Right renal pelvis (tissue), 4 donors: ENCODE measurements around the gene PROK1. TPM values are rescaled to one million over a fixed set of nuclear protein-coding genes. Genes with fewer than 3 reads are reported as not detected.

ENCODE experiments used
- DNase-seq, 4 donors: peaks; one replicate each; pipeline ENCODE4 v3.0.0-alpha.2; 2013; ENCODE audit warnings: low read depth in 4 of 4, low spot score in 3 of 4, missing footprints in 1 of 4
- polyA plus RNA-seq, 4 donors: library from polyadenylated mRNA; unstranded; fragments of 120-200 nt; gene quantifications; one replicate each; pipeline ENCODE4 v1.2.1, GENCODE V29; 2013; ENCODE audit not compliant: insufficient read length in 4 of 4

Gene PROK1
- polyA plus RNA-seq, 4 donors, result 0.19 to 0.70 (median 0.31) TPM

DNA sequence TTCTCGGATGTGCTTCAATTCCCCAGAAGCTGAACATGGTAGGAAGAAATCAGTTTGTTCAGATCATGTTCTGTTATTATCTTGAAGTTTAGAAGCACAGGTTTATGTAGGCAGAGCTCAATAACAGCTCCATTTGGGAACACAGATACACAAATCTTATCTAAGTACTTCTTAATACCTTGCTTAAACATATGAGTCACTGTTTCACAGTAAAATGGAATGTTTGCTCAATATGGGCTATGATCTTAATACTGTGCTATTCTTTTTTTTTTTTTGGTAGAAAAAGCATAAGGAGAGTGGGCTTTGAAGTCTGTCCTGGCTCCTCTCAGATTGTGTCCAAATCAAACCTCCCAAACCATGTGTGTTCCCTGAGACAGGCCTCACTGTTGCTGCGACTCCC is 13.4 kb downstream of the PROK1 start:
- DNase-seq, result no peak

DNA sequence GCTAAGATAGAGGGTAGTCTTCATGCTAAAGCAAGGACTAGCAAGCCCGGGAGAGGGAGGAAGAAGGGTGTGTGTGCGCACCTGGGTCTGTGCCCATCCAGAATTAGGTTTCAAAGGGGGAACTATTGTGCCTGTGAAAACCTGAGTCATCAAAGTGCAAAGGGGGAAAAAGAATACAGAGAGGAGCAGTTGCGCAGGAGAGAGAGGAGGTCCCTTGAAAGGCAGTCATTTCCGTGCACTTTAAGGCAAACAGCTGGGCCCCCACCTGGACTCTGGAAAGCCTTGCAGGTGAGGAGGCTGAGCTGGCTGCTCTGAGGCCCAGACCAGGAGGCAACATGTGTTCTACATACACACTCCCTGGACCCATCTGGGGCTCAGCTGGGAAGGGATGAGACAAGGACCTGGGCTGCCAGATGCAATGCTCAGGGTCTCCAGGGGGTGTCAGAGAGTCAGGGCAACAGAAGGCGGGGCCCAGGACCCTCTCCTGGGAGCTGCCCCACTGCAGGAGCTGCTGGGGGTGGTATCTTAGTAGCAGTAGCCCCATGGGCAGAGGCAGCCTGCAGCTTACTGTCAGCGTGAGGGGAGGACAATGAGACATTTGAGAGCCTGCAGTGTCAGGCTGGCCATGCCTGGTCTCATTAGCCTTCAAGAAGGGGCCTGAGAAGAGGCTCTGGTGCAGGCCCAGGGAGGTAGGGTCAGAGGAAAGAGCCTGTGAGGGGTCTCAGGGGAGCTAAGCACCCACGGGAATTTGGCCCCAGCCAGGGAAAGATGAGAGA is 14.3 kb downstream of the PROK1 start:
- no peak for DNase-seq

DNA sequence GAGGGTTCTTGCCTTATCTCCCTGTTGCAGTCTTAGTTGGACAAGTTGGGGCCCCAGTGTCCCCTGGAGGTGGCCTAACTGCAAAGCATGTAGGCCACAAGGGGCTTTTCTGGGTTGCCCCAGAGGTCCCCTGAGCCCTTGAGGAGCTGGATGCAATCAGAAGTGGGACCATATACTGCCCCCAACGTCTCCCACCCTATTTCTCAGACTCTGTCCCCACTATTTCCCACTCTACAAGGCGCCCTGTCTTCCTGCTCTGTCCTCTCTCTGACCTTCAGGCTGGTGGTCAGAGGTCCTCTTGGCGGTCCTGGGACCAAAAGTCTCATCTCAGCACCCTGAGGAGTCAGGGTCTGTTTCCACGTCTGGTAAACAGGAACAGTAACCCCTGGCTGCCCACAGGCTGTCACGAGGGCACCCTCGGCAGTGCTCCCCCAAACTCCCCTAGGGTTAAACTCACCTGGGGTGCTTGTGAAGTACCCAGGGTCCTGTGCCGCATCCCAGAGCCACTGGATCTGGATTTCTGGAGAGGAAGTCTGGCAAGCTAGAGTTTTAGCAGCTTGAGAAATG is 14.9 kb downstream of the PROK1 start:
- no peak for DNase-seq

DNA sequence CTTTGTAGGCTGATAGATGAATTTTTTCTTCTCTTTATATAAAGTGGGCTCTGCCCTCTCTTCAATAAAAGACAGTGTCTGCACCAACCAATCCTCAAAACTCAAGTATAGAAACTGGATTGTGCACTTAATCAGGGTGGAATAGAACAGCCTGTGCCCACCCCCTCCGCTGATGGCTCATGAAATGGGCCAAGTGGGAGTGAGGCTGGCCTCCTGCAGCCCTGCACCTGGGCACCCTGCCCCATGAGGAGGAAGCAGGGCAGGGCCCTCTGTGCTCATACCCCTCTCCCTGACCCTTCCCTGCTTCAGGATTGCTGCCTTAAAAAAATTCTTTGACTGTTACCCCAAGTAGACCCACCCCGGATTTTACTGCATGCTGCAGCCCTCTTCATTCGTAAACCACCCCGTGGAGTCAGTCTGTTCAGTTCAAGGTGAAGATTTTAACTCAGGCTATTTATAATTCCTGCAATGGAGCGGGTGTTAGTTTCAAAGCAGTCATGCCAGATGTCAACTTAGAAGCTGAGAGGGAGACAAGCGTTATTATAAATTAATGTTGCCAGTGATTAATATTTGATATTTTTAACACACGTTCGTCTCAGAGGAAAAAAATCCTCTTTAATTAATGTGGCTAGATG is 15.8 kb downstream of the PROK1 start:
- no peak for DNase-seq

DNA sequence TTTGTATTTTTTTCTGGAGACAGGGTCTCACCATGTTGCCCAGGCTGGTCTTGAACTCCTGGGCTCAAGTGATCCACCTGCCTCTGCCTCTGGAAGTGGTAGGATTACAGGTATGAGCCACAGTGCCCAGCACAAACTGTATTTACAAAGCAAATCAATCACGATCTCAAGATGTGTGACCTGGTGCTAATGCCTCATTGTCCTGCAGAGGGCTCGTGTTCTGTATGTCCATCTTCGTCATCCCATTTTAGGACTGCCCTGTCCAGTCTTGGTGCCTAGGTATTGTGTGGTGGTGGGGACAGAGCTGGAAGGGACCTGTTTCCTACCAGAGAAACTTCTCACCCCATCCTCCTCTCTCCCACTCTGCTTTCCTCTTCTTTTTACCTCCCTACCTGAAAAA is 20.2 kb downstream of the PROK1 start:
- no peak for DNase-seq

DNA sequence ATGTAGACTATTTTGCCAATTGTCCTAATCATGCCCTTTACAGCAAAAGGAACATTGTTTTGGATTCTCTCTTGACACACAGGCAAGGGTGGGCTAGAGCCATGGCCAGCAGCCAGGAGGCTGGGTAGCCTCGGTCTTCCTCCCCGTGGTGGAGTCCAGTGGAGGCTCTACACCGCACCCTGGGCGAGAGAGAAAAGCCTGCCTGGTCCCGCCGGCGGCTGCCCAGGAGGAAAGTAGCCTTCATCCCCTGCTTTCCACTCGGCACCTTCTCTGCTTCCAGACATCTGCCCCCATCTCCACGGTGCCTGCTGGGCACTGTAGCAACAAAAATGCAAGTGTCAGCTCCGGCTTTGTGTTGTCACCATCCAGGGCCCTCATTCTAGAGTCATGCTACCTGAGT is 21.6 kb downstream of the PROK1 start:
- DNase-seq, result no peak

DNA sequence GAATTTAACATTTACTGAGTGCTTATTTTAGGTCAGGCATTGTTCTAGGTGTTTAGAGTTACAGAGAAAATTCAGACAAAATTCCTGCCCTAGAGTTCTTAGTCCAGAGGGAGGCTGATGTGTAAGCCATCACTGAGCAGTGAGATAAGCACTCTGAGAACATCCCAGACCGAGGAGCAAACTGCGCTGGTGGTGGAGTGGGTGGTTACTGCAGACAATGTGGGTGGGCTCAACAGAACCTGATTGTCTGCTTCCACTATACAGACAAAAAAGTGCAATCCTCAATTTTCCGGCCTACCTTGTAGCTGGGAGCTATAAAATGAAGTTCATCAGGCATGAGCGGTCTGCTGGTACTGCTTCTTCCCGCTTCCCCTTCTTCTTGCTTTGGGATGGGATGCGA is 23.5 kb downstream of the PROK1 start:
- DNase-seq, result no peak

DNA sequence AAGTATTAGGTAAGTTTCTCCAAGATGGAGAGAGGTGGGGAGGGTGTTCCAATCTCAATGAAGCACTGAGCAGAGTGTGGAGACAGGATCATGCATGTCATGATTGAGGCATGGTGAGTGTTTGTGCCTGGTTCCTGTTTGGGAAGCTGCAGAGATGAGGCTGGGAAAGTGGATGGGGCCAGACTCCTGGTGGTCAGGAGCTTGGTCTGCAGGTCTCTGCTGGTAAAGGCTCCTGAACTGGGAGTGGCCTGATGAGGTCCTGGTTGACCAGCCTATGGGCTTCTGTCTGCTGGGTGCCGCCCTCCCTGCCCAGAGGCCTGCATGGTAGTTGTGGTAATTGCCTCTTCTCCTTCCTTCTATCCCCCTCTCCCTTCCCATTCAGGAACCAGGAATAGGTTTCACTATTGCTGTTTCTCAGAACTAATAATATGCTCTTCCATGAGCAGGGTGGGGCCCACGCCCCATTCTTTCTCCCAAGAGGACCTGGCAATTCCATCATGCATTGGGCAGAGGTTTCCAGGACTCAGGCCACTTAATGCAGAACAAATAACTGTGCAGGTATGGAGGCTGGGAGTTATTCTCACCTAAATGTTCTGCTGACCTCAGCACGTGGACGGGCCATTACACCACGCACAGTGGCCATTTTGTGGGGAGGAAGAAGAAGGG is 24.5 kb downstream of the PROK1 start:
- DNase-seq, result no peak

DNA sequence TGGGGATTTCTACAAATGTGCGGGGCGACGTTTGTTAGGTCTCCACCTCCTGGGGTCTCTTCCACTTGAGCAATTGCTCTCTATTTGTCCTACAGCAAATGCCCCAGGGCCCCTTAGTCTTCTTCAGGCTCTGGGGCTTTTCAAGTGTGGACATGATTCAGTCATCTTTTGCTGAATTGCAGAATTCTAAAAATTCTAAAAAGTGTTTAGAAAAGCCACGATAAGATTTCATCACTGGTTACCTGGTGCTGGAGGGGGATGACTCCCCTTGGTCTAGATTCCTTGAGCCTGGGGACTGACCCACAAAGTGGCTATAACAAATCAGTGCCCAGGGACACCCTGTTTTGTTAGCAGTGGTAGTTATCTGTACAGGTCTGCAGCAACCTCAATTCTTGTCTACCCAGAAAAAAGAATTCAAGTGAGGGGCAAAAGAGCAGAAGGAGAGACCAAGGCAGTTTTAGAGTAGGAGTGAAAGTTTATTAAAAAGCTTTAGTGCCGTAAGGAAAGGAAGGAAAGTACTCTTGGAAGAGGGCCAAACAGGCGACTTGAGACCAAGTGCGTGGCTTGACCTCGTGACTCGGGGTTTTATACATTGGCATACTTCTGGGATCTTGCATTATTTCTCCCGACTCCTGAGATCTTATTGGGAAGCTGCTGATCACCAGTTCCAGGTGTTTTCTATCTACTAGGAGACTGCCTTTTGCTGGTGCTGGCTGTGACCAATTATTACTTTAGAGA is 25.2 kb downstream of the PROK1 start:
- DNase-seq, result no peak

DNA sequence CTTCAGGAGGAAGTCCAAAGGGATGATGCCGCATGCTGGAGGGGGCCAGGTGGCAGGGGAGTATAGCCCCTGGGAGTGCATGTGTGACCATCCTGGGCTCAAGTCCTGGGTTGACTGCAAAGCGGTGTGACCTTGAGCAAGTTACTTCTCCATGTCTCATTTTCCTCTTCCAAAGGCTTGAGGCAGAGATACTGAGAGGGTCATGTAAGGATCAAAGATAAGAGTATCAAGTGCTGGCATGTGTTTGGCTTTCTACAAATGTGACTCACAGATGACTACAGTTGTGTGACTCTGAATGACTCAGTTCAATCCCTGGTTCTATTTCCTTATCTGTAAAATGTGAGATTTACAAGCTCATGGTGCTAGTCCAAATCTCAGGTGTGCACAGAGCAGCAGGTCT is 26.1 kb downstream of the PROK1 start:
- DNase-seq, result no peak

DNA sequence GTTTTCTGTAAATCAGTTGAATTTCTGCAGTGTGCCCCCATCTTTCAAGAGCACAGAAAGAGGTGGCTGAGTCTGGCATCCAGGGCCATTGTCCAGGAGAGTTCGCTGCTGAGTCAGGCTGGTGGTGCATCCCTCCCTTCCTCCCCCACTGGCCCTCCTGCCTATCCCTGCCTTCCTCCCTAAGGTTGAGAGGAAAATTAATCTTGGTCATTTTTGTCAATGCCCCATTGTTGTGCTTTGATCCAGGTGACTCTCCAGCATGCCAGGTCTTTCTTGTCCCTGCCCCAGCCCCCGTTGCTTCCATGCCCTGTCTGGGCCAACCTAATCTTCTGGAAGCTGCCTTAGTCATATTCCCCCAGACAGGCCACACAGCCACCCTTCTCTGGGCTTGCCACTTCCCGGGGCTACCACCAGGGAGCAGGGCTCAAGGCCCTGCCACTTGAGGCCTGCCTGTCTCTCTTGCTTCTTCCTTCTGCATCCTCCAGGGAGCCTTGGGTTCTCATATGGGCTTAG is 26.6 kb downstream of the PROK1 start:
- DNase-seq, result no peak

DNA sequence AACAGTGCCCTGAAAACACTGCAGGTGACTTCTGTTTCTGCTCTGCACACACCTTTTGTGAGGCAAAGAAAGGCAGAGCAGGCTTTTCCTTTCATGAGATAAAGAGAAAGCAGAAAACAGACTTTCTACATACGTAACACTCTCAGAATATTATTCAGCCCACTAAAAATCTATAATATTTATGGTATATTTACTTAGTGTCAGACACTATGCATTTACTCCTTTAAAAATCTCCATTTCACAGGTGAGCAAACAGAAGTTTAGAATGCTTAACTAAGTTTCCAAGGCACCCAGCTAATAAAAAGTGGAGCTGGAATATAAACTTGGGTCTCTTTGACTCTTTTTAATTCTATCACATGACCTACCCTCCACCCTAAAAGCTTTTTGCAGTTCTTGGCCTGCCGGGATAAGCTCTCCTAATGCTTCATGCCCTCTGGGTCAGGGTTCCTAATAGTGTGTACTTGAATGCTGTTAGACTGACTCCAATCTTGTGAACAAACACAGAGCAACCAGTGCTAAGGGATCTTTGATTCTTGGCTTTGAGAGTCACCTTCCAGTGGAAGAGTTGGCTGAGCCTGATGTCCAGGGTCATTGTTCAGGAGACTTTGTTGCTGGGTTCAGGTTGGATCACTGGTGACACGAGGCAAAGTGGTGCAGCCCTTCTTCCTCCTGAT is 27.2 kb downstream of the PROK1 start:
- no peak for DNase-seq

DNA sequence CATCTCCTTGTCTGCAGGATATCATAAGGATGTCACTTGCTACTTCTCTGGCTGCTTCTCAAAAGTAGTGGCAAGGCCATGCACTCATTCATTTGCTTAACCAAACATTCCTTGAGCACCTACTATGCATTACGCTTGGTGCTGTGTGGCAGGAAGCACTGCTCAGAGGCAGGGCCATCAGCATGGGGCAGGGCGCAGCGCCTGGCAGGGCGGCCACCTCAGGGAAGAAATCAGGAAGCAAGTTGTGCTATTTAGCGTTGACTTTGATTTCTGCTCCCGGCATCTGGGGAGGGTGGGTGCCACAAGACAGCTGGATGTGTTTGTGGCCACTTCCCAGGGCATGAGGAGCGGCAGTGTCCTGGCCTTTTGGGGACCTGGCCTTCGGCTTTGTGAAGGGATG is 27.9 kb downstream of the PROK1 start:
- DNase-seq, result no peak

DNA sequence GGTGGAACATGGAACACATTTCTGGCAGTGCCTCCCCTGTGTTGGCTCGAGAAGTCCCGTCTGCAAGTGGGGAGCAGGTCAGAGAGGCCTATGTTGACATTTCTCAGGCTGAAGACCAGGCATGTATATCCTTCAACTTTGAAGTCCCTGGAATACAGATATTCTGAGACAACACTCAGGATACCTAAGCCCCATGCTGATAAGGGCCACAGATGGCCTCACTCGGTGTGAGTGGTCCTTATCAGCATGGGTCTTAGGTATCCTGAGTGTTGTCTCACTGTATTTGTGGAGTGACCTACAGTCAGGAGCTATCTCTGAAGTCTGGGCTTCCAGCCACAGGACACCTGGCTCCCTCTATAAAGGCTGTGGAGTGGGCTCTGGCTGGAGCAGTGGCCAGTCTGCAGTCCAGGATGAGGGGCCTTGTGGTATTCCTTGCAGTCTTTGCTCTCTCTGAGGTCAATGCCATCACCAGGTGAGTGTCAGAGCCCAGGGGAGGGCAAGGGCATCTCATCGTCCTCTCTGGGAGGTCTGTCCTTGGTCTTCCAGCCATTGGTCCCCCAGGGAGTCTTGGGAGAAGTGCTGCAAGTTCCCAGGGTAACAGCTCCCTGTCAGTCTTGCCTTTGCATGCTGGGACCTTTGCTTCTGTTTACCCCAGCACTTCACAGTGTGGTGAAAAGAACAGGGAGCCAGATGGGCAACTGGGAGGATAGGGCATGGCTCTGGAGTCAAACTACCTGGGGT is 29.6 kb downstream of the PROK1 start:
- DNase-seq, result no peak

DNA sequence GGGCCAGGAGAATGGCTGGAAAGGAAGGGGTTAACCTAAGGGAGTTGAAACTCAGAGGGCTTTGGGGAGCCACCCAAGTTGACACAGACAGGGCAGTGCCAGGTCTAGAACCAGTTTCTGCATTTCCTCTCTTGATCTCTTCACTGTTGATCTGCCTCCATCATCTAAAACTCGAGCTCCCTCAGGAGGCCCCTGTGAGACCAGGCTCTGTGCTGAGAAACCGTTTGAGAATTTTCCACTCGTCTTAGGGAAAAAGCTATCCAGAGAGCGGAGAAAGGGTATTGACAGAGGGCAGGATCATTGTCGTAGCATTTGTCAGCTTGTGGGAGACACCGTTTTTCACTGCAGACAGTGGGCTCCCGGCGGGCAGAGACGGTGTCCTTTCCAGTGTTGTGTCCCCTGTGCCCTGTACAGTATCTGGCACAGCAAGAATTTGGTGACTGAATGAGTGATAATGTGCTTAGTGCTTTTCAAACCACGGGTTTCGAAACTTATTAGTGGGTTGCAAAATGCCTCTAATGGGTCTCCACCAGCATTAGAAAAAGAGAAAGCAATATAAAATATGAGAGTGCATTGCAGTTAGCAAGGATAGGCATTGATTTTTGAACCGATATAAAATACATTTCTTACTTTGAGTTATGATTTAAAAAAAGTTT is 31.1 kb downstream of the PROK1 start:
- no peak for DNase-seq

DNA sequence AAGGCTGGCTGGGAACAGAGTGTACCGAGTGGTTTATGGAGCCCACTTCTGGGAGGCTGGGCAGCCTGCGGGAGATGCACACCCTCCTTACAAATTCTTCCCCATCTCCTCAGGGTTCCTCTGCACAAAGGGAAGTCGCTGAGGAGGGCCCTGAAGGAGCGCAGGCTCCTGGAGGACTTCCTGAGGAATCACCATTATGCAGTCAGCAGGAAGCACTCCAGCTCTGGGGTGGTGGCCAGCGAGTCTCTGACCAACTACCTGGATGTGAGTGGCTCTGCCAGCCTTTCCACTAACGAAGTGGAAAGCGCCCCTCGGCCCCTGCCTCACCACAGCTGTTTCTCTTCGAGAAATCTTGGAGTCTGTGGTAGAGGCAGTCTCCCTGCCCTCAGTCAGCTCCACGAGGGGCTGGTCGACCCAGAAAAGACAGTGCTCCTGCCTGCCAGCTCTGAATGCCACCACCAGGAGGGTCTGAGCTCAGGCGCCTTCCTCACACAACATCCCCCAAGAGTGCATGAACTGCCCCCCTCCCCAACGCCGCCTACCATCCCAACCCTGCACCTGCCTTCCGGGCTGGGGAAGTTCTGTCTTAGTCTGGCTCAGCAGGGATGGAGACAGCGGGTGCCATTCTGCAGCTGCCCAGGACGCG is 31.8 kb downstream of the PROK1 start:
- DNase-seq, result no peak

DNA sequence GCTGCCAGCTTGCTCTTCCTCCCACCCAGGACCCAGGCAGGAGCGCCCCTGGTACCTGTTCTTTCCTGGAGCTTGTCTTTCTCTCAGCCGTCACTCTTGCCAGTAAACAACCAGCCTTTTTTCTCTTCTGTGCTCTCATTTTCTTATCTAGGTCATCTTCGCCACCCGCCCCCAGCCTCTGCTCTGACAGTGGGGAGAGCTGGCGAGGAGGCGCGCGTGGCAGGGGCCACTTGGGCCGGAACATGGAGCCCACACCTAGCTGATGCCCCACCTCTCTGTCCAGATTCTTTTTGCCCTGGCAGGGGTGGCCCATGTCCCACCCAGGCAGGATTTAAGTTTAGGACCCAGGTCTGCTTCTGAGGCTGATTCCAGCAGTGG is 32.3 kb downstream of the PROK1 start:
- no peak for DNase-seq

DNA sequence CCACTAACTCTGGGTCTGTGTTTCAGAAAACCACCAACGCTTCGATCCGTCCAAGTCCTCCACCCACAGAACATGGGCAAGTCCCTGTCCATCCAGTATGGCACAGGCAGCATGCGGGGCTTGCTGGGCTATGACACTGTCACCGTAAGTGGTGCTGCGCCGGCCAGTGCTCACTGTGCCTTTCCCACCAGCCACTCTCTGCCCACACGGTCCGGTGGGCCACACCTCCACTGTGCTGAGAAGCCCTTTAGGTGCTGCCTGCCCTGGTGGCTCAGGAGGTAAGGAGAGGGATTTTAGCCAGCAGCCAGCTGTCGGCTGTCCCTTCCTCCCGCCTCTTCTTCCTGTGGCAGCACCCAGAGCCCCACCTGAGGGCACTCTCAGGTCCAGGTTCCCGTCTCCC is 33.9 kb downstream of the PROK1 start:
- DNase-seq, result no peak

DNA sequence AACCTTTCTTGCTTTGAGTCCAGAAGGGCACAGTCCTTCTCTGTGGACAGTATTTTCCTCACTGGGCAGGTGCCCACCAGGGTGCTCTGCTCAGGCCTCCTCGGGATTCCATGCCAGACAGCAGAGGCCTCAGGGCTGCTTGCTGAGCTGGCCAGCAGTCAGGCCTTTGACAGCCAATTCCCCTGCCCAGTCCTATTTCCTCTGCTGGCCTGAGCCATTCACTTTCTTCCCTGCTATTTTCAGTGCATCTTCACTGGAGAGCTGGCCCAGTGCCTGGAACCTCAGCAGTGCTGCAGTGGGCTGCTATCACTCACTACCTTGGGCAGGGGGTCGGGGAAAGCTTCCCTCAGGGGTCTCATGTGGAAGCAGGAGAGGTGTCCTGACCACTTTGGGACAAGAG is 34.8 kb downstream of the PROK1 start:
- no peak for DNase-seq
